Duodenal mucosa (tissue), 2 donors: ENCODE results near the gene CWC27.

ENCODE experiments used
- H3K27ac ChIP-seq: one replicate; pipeline ENCODE4 v1.7.0; 2013; ENCODE audit warnings: low read depth, low read length
- H3K27me3 ChIP-seq, 2 donors: one replicate each; pipeline ENCODE4 v1.7.0; 2013; ENCODE audit warnings: low read length in 2 of 2, control low read depth in 1 of 2; ENCODE audit not compliant: insufficient read depth in 2 of 2, control insufficient read depth in 1 of 2
- H3K36me3 ChIP-seq, 2 donors: one replicate each; pipeline ENCODE4 v1.7.0; 2013; ENCODE audit warnings: low read length in 2 of 2, control low read depth in 1 of 2; ENCODE audit not compliant: insufficient read depth in 2 of 2, control insufficient read depth in 1 of 2
- H3K4me1 ChIP-seq, 2 donors: one replicate each; pipeline ENCODE4 v1.7.0; 2013; ENCODE audit warnings: low read length in 2 of 2, control low read depth in 1 of 2; ENCODE audit not compliant: insufficient read depth in 2 of 2, control insufficient read depth in 1 of 2
- H3K4me3 ChIP-seq, 2 donors: one replicate each; pipeline ENCODE4 v1.7.0; 2013; ENCODE audit warnings: low read length in 2 of 2, low read depth in 1 of 2
- H3K9ac ChIP-seq, 2 donors: one replicate each; pipeline ENCODE4 v1.7.0; 2013; ENCODE audit warnings: low read length in 2 of 2, low read depth in 1 of 2
- H3K9me3 ChIP-seq, 2 donors: one replicate each; pipeline ENCODE4 v1.7.0; 2013; ENCODE audit warnings: low read length in 2 of 2, control low read depth in 1 of 2; ENCODE audit not compliant: control insufficient read depth in 1 of 2

Gene CWC27

DNA sequence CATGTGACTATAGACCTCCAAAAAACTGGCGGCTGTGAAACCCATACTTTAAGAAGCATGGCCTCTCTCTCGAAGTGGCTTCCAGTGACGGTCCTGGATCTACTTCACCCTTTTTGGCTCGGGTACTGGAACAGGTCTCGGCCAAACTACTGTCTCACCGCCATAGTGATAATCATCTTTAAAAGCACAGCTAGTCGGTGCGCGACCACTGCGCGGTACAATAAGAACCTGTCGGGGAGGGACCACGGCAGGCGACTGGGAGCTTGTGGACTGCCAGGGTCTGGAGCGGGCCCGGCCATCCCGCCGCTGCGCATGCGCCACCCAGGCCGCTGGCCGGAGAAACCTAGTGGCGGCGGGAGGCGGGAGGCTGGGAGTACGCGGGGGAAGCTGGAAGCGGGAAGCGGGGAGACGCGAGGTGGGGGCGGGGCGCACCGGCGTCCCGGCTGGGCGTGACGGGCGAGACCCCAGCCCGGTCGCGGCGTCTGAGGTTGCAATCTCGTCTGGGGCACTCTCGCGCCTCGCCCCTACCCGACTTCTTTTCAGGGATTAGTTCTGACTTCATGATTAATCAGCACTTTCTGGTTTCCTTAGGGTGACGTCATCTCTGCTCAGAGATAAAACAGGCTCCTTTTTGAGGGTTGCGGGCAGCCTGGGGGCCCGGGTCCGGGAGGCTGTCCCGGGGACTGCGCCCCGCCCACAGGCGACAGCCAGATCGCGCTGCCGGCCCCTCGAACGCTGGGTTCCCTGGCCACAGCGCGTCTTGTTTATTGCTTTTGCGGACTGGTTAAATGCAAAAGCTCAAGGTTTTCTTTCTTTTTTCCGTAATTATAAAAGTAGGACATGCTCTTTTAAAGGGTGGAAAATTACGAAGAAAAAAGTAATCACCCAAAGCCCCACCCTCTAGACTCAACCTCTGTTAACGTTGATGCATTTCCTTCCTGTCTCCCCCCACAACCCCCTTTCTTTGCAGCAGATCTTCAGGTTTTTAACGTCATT is 266.8 kb downstream of the CWC27 start:
- Histone ChIP-seq H3K9me3 (no peaks in the 10 kb centered on the region), H3K27ac (peak overlapping the region; percentile 76), H3K36me3 (no peaks in the 10 kb centered on the region), H3K4me3 (peak overlapping the region; percentile 85), H3K9ac (peak overlapping the region; percentile 63 to 82), H3K27me3 (no peaks in the 10 kb centered on the region), H3K4me1 (peaks cover 0 to 7% of the 10 kb centered on the region in 2 donors)

DNA sequence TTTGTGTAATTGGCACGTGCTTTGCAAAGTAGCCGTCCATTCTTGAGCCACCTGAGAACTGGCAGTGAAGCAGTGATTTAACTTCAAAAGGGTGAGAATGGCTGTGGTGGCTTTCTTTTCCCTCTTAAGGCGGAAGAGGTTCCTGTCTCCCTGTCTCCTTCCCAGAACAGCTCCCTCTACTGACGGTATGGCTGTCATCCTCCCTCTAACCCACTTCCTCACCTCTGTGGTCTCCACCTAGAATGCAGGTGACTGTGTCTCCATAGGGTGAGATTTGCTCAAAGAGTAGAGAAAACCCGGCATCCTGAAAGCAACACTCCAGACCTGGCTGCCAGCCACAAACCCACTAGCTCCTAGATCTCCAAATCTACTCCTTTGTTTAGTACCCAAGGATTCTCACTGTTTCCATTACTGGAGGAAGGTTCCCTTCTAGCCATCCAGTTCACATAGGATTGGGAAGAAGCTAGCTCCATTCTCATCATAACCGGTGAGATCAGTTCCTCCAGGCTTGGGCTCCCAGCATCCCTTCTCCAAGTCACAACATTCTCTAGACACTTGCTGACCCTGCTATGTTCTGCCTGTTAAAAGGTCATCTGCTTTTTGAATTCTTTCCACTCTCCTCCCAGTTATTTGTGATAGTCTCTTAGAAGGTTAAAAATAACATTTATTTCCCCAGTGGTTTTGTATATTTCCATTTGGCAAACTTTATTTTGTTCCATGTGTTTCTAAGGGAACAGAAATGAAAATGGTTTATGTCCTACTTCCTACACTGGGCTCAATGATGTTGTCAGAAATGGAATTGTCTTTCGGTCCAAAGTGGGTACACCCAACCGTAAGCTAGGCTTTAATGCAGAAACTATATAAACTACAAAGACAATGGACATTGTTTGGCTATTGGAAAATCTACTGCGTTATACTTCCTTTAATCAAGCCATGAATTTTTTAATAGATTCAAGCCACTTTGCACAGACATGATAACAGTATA is 269.4 kb downstream of the CWC27 start:
- H3K9ac ChIP-seq: no peak overlapping the region
- H3K9me3 ChIP-seq: no peaks in the 10 kb centered on the region
- no peak overlapping the region for H3K27ac ChIP-seq
- H3K4me3 ChIP-seq: no peak overlapping the region
- H3K4me1 ChIP-seq: peaks cover 0 to 7% of the 10 kb centered on the region in 2 donors
- no peaks in the 10 kb centered on the region for H3K36me3 ChIP-seq
- no peaks in the 10 kb centered on the region for H3K27me3 ChIP-seq

DNA sequence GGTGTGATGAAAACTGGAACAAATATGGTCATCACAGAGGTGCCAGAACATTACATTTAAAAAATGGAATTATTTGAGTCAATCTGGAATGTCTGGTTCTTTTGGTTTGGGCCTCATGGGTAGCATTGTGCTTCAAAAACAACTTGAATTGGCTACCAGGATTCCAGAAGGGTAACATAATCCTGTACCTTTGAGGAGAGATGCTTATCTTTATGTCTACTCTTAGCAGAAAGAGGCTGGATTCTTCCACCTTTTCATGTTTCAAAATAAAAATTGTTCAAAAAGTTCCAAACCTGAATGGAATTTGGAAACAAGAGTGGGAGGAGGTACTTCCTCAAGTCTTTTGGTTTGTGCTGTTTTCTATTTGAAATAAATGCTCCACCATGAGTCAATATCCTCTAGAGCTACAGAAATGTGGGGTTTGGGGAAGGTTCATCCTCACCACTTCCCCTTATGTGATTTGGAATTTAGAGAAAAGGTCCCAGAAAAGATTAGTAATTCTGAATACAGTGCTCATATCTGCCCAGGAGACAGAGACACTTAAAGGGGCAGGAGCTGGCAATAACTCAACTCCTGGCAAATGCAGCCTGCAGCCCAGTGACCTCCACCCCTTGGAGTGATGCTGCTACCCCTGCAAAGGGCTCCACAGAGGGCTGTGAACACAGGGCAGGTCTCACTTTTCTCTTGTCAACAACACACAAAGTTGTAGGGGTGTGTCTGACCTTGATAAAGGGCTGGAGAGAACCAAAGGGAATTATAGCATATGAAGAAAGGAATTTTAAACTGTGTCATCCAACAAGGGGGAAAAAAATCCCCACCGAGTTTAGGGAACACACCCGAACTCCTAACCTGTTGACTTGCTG is 272.8 kb downstream of the CWC27 start:
- H3K27ac ChIP-seq: no peak overlapping the region
- H3K27me3 ChIP-seq: no peaks in the 10 kb centered on the region
- H3K9ac ChIP-seq: no peak overlapping the region
- H3K4me1 ChIP-seq: no peaks in the 10 kb centered on the region
- H3K36me3 ChIP-seq: no peaks in the 10 kb centered on the region
- H3K4me3 ChIP-seq: no peak overlapping the region
- H3K9me3 ChIP-seq: no peaks in the 10 kb centered on the region

GRCh38 chr5:65043843-65044359 is 275.2 kb downstream of the CWC27 start:
- Histone ChIP-seq H3K27me3 (no peaks in the 10 kb centered on the region), H3K9ac (no peak overlapping the region), H3K27ac (no peak overlapping the region), H3K4me3 (no peak overlapping the region), H3K9me3 (no peaks in the 10 kb centered on the region), H3K36me3 (no peaks in the 10 kb centered on the region), H3K4me1 (no peaks in the 10 kb centered on the region)

DNA sequence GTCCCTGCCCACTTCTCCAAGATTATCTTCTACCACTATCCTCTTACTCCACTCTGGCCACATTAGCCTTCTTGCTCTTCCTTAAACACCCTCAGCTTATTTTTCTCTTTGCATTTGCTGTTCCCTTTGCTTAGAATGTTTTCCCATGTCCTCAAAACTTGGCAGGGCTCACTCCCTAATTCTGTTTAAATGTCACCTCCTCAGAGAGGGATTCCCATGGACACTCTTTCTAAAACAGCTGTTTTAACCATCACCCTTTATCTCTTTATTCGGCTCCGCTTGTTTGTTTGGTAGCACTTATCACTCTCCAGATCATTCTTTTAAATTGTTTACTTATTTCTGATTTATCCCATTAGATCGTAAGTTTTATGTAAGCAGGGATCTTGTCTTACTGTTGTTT is 278.5 kb downstream of the CWC27 start:
- Histone ChIP-seq H3K9ac (no peak overlapping the region), H3K4me1 (no peaks in the 10 kb centered on the region), H3K9me3 (no peaks in the 10 kb centered on the region), H3K36me3 (no peaks in the 10 kb centered on the region), H3K27me3 (no peaks in the 10 kb centered on the region), H3K27ac (no peak overlapping the region), H3K4me3 (no peak overlapping the region)

DNA sequence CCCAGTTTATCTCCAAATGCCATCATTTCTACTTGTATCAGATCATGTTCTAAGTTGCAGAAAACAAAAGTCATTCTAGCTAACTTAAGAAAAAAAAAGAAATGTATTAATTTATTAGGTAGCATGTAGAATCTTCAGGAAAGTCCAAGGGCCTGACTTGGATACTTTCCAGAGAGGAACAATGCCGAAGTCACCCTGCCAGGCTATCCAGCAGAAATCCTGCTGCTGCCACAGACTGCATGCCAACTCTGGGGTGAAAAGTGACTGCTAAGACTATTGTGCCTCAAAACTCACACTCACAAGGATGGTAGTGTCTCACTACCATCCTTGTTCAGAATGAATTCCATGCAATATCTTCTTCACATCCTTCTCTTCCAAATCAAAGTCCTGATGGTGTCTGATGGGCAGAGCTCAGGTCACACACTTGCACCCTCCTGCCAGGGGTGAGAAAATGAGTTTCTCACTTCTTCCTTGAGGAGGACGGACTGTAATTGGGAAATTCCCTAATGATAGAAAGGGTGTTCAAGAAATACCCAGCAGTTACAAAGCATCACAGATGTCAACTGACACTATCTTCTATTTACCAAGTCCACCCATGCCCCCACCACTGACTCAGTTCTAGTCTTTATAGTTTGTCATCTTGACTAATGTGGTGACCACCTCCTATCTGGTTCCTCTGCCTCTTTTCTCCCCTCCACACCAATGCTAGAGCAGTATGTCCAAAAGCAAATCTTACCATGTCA is 279.4 kb downstream of the CWC27 start:
- H3K4me1 ChIP-seq: no peaks in the 10 kb centered on the region
- H3K27ac ChIP-seq: no peak overlapping the region
- H3K27me3 ChIP-seq: no peaks in the 10 kb centered on the region
- no peaks in the 10 kb centered on the region for H3K9me3 ChIP-seq
- H3K9ac ChIP-seq: no peak overlapping the region
- H3K4me3 ChIP-seq: no peak overlapping the region
- H3K36me3 ChIP-seq: no peaks in the 10 kb centered on the region

GRCh38 chr5:65050140-65050539 is 281.4 kb downstream of the CWC27 start:
- no peak overlapping the region for H3K4me3 ChIP-seq
- no peak overlapping the region for H3K27ac ChIP-seq
- H3K9ac ChIP-seq: no peak overlapping the region
- H3K4me1 ChIP-seq: no peaks in the 10 kb centered on the region
- no peaks in the 10 kb centered on the region for H3K9me3 ChIP-seq
- H3K27me3 ChIP-seq: no peaks in the 10 kb centered on the region
- no peaks in the 10 kb centered on the region for H3K36me3 ChIP-seq

DNA sequence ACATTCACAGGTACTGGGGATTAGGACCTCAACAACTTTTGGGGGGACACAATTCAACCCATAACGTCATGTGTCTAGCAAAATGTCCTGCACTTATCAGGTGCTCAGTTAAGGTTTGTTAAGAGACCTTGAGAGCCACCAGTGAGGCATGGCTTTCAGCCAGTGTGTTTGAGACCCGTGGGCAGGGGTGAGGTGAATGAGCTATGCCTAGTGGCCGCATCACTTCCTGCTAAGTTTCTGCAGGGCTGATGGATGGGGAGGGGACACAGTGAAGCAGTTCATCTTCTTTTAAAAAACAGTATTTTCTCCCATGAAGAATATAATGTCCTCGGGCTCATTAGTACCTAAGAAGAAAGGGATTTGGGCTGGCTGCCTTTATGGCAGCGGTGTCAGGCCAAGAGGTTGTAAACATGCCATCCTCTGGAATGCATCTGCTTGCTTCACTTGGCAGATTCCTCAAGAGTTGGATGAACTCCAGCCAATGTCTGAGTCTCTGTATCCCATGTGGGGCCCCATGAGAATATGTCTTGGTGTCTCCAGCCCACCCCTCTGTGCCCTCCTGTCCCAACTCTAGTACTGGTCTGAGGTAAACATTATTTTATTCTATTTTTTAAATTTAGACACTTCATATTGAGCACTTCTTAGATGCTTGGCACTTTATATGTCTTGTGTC is 282.2 kb downstream of the CWC27 start:
- Histone ChIP-seq H3K36me3 (no peaks in the 10 kb centered on the region), H3K9me3 (no peaks in the 10 kb centered on the region), H3K27me3 (no peaks in the 10 kb centered on the region), H3K9ac (no peak overlapping the region), H3K4me1 (no peaks in the 10 kb centered on the region), H3K4me3 (no peak overlapping the region), H3K27ac (no peak overlapping the region)
